Measurements from ENCODE around the gene RRAD.

RRAD gene

GRCh38 chr16:66872943-66873684, 52.2 kb downstream of the RRAD start:
- H3K27ac ChIP-seq (replicated peaks): peak overlapping the region; percentile 78

GRCh38 chr16:66872559-66872942, 52.8 kb downstream of the RRAD start:
- peak overlapping the region; percentile 78 for H3K27ac ChIP-seq (replicated peaks)
- no peak for TF ChIP-seq SPI1 (IDR thresholded peaks at IDR 0.05; ENCODE audit: borderline replicate concordance, low read depth)
- no peak for TF ChIP-seq GABPA (IDR thresholded peaks at IDR 0.05; ENCODE audit: low read depth)
- TF ChIP-seq POLR2AphosphoS5 (IDR thresholded peaks at IDR 0.05; ENCODE audit: low read depth): no peak
- peak overlapping the region; percentile 39 for H3K4me3 ChIP-seq (replicated peaks; ENCODE audit: insufficient read depth, low read length)
- H3K27me3 ChIP-seq (ENCODE audit: insufficient read depth, poor library complexity, severe bottlenecking): no peaks in the 10 kb centered on the region
- peak in 1 of 2 experiments; percentile 43 for DNase-seq (ENCODE audit: low read depth in 1 of 2, low spot score in 1 of 2)

More at GRCh38 chr16:66872943-66873684, 52.2 kb downstream of the RRAD start:
- Histone ChIP-seq H3K27me3 (ENCODE audit: insufficient read depth, poor library complexity, severe bottlenecking) (no peaks in the 10 kb centered on the region), H3K4me3 (replicated peaks; ENCODE audit: insufficient read depth, low read length) (peak overlapping the region; percentile 39)
- peak; percentile 99 to 100 for DNase-seq (ENCODE audit: low read depth in 1 of 2, low spot score in 1 of 2)
- TF ChIP-seq GABPA (IDR thresholded peaks at IDR 0.05; ENCODE audit: low read depth): no peak
- peak; percentile 88 for TF ChIP-seq CTCF (IDR thresholded peaks at IDR 0.05; ENCODE audit: insufficient read depth, low read length)
- TF ChIP-seq SPI1 (IDR thresholded peaks at IDR 0.05; ENCODE audit: borderline replicate concordance, low read depth): peak; percentile 75
- peak; percentile 83 for TF ChIP-seq POLR2AphosphoS5 (IDR thresholded peaks at IDR 0.05; ENCODE audit: low read depth)
- TF ChIP-seq REST (IDR thresholded peaks at IDR 0.05; ENCODE audit: insufficient replicate concordance, low read depth): no peak

- H3K4me3 ChIP-seq (replicated peaks; ENCODE audit: insufficient read depth, low read length): no peak overlapping the region
- no peak for DNase-seq (ENCODE audit: low read depth in 1 of 2, low spot score in 1 of 2)
- H3K27ac ChIP-seq (replicated peaks): no peak overlapping the region
- H3K27me3 ChIP-seq (ENCODE audit: insufficient read depth, poor library complexity, severe bottlenecking): no peaks in the 10 kb centered on the region
- TF ChIP-seq SPI1 (IDR thresholded peaks at IDR 0.05; ENCODE audit: borderline replicate concordance, low read depth): no peak
- TF ChIP-seq POLR2AphosphoS5 (IDR thresholded peaks at IDR 0.05; ENCODE audit: low read depth): no peak
- no peak for TF ChIP-seq CTCF (IDR thresholded peaks at IDR 0.05; ENCODE audit: insufficient read depth, low read length)
- no peak for TF ChIP-seq REST (IDR thresholded peaks at IDR 0.05; ENCODE audit: insufficient replicate concordance, low read depth)
- no peak for TF ChIP-seq GABPA (IDR thresholded peaks at IDR 0.05; ENCODE audit: low read depth)
These were observed 53.5 kb downstream of the RRAD start for GRCh38 chr16:66871840-66872239.

Measured in HL-60 (cell line).